Forelimb muscle (tissue), 1 donor: ENCODE data around the gene TENM3. TPM values are rescaled to one million over a fixed set of nuclear protein-coding genes. Genes with fewer than 3 reads are reported as not detected.

Experiments used
- DNase-seq: peaks from one replicate; pipeline ENCODE4 v3.0.0-alpha.2; 2013; ENCODE audit warnings: low read depth
- polyA plus RNA-seq: library from polyadenylated mRNA; unstranded; fragments of 120-200 nt; gene quantifications from one replicate; pipeline ENCODE4 v1.2.1, GENCODE V29; 2013; ENCODE audit not compliant: insufficient read length

Gene TENM3
- polyA plus RNA-seq, 1 donor: 15.3 TPM

DNA sequence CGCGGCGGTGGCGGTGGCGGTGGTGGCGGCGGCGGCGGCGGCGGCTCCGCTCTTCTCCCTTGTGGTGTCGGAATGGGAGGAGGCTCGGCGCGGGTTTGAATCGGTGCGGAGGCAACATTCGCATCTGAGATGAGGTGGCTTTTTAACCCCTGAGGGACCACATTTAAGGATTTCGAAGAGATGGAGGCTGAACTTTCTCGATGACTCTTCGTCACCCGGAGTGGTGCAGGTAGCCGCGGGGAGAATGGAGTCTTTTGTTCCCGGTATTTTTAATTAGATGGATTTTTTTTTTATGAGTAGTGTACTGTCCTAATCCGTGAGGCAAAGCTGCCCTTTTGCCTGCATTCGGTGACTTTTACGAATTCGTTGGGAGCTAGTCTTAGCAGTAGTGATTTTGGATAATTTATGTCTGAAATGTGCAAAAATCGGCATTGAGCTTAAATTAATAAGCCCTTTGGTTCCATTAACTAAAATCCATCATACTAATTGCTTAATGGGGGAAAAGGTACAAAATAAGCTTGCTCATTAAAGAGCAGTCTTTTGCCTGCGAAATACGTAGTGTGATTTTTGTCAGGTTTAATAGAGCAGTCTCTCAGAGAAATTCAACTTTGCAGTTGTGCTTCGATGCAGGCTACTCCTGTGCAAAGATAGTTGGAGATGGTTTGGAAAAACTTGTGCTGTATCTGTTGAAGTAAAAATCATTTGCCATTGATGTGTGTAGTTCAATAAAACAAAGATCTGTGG is 206.2 kb downstream of the TENM3 start:
- no peak for DNase-seq

GRCh38 chr4:182449930-182450439 is 206.8 kb downstream of the TENM3 start:
- no peak for DNase-seq

DNA sequence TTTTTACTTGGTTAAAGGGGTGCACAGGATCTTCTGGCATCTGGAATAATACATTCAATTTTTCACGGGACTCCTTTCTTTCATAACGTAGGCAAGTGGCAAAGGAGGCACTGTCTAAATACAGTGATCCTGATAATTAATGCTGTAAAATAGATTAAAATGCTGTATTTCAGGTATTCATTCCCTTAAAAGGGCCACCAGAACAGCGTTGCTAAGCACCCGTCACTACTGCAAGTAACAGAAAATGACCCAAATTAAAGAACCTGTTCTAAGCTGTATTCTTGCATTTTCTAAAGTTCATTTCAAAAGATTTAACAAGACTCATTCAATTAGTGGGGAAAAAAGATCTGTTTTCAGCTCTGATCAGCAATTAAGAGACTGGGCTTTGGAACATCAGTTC is 208.2 kb downstream of the TENM3 start:
- DNase-seq: no peak

GRCh38 chr4:182453830-182454229 is 210.6 kb downstream of the TENM3 start:
- DNase-seq: no peak

DNA sequence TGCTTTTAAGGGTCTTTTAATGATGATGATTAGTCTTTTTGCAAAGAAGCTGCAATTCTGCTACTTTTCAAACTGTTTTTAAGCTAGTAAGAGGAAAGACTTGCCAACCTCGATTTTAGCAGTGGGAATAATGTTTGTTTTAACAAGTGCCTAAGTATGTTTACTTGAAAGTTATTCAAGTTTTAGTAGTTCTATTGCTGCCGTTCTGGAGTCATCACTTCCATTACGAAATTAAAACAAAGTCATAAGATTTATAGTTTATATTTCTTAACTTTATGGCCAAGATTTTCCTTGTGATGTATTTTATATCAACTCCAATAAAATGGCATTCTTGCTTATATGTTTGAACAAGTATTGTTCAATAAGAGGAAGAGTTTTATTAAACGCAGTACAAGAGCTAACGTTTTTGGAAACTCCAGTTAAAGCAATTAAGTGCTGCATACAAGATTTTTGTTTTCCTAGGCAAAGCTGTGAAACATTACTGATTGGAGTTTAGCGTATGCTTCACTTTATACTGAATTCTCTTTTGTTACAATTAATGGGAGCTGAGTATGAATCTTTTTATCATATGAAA is 211.3 kb downstream of the TENM3 start:
- no peak for DNase-seq

- DNase-seq: no peak
Observed at GRCh38 chr4:182465114-182465513, 221.9 kb downstream of the TENM3 start.

- DNase-seq: no peak
Observed at GRCh38 chr4:182465979-182466378, 222.8 kb downstream of the TENM3 start.

GRCh38 chr4:182470215-182470614 is 227.0 kb downstream of the TENM3 start:
- no peak for DNase-seq

- no peak for DNase-seq
Observed at GRCh38 chr4:182475539-182475938, 232.3 kb downstream of the TENM3 start.

DNA sequence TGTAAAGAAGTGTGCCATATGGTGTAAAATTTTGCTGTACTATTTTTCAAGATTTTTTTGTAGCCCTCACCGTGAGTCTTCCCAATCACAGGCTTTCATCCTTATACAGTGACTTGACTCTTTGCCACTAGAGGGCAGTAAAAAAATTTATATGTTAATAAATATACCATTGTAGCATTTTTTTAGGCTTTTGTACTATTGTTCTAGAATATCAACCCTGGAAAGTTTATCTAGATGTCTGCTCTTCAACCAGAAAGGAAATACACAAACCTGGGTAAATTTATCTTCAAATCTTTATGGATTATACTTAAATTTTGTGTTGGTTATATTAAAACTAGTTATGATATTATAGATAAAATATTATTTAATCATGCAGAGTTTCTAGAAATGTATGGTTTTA is 235.3 kb downstream of the TENM3 start:
- DNase-seq: no peak

DNA sequence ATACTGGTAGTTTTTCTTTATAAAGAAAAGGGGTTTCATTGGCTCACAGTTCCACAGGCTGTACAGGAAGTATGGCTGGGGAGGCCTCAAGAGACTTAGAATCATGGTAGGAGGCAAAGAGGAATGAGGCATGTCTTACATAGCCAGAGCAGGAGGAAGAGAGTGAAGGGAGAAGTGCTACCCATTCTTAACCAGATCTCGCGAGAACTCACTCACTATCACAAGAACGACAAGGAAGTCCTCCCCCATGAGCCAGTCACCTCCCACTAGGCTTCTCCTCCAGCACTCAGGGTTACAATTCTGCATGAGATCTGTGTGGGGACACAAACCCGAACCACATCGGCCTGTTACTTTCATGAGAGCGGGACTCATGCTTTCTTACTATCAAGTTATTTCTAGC is 240.5 kb downstream of the TENM3 start:
- no peak for DNase-seq

GRCh38 chr4:182486881-182487280 is 243.7 kb downstream of the TENM3 start:
- no peak for DNase-seq

DNA sequence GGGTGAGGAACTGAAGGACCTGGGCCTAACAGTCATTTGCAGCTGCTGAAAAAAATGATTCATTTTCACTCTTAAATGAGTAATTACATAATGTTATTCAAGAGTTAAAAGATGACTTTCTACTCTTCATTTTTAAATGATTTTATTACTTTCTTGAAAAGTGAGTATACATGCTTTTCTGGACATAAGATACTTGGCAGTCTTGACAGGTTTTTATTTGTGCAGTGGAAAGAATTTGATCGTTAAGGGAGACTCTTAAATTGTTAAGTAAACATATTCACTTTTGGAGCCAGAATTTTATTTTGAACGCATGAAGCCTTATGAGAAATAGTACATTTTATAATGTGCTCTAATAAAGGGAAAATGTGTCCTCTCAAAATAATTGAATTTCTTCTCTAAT is 245.7 kb downstream of the TENM3 start:
- DNase-seq: no peak

GRCh38 chr4:182489607-182490006 is 246.4 kb downstream of the TENM3 start:
- DNase-seq: no peak

DNA sequence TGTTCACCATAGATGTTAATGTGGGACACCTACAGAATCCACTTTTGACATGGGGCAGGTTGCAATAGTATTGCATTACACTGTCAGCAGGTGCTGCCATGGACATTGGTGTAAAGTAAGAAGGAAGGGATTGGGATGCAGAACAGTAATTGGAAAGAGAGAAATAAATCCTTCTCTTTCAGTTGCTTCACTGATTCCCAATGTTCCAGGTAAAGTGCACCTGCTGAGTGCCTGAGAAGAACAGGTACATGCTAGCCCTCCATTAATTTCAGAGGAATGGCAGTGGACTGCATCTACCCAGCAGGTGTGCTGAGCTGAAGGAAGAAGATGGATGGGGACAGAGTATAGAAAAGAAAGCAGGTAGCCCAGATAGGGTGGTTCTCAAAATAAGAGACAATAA is 248.5 kb downstream of the TENM3 start:
- DNase-seq: no peak

DNA sequence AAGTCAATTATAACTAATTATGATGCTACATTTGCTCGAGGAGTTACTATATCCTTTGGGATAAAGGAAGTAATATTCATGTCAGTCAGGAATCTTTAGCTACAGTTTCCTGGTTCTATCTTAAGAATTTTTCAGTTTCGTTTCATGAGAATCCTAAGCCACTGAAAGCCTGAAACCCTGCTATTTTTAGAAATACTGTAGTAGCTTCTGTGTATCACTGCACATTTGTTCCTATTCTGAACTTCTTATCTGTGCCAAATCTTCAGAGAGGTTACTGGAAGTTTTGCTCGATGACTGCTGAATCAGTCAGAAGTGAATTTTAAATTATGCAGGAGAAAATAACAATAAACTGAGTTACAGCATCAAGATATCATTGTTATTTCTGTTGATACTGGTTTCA is 249.2 kb downstream of the TENM3 start:
- peak; percentile 25 for DNase-seq

DNA sequence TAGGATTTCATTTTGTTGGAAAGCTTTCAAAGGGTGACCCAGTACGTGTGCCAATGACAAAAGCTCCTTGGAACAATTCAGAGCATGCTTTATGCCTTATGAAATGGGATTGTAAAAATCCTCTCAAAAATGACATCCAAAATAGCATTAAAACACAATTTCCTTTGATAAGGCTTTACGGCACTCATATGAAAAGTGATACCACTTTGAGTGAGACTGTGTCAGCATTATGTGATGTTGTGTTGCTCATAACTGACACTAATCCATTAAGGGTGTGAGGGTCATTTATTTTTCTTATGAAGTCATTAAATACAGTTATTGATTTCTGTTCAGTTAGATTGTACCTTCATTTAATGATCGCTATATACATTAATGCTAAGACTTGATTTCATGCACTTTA is 250.2 kb downstream of the TENM3 start:
- DNase-seq: no peak

DNA sequence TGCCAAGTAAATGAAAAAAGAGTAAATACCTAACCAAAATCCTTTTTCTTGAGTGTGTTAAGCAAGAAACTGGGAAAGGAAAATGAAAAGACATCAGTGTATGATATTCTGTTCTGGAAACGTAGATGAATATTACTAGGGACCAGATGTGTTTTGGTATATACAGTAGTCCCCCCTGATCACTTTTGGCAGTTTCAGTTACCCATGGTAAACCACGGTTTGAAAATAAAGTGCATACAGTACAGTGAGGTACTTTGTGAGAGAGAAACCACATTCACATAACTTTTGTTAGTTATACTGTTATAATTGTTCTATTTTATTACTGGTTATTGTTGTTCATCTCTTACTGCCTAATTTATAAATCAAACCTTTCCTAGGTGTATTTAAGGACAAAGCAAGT is 250.9 kb downstream of the TENM3 start:
- no peak for DNase-seq

DNA sequence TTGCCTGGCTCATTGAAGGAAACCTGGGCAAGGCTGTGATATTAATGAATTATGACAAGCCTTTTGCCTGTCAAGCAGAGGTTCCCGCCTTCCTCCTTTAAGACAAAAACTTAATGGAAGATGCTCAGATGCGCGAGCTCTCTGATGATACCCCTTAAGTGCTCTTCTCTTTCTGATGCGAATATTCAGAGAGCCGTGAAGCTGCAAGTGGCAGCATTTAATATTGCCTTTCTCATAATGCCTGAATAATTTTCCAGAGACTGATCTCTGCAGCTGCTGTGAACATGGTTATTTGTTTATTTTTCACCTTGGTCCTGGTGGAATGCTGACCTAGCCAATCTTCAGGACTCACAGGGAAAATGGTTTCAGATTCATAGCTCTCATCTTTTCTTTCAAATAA is 251.8 kb downstream of the TENM3 start:
- no peak for DNase-seq

GRCh38 chr4:182495645-182496385 is 252.6 kb downstream of the TENM3 start:
- no peak for DNase-seq

- no peak for DNase-seq
Observed at GRCh38 chr4:182496408-182496807, 253.2 kb downstream of the TENM3 start.

- DNase-seq: no peak
Observed at GRCh38 chr4:182502064-182502463, 258.9 kb downstream of the TENM3 start.

DNA sequence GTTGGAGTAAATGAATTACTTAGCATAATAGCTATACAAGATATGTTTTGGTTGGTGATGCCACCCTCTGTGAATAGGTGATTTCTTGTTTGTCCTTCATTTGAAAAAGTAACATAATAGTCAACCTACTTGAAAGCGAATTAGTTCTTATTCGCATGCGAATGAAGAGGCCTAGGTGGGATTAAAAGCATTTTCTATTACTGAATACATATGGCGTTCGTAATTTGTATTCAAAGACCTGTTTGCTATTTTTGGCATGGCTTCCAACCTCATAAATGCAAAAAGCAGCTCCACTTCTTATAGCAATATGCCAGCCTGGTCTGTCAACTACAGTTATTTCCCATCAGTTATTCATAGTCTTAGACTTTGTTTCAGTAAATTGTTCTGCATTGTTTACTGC is 261.3 kb downstream of the TENM3 start:
- DNase-seq: no peak
